Left cardiac atrium (tissue), 4 donors: ENCODE measurements around the gene ACTG1. TPM values are rescaled to one million over a fixed set of nuclear protein-coding genes. Genes with fewer than 3 reads are reported as not detected.

Experiments
- ATAC-seq, 2 donors: fragments of 200-7000 bp; cut with Tn5 transposase; one replicate each; pipeline ENCODE4 v1.9.1; 2020; ENCODE audit warnings: mild to moderate bottlenecking in 2 of 2, moderate library complexity in 2 of 2
- DNase-seq: peaks from one replicate; pipeline ENCODE4 v3.0.0-alpha.2; 2020
- intact Hi-C, 2 donors: fragments of 100-400 bp; cut with DNase I; formaldehyde crosslinking; loops; one replicate each; pipeline versions ENCODE4 v1.14.1 to v1.15.1; 2022 to 2023
- total RNA-seq, 2 donors: library from RNA; stranded (reverse); fragmentation: NEBNext Ultra II Directional; extraction: Animal tissue kit (Norgen Biotek cat#: 25700); gene quantifications; one replicate each; pipeline ENCODE4 v1.2.1, GENCODE V29; 2021
- donor health status: DM: no; HTN: yes; CAD: no.
- donor health status: DM: no; HTN: yes; CAD: no; lungs with severe emphysema.
- donor health status: DM: yes; HTN: yes; CAD: no.
- donor health status: Dilated cardiomyopathy.

Gene ACTG1
- total RNA-seq, 2 donors from 2014 or later: 663 to 1,095 TPM

DNA sequence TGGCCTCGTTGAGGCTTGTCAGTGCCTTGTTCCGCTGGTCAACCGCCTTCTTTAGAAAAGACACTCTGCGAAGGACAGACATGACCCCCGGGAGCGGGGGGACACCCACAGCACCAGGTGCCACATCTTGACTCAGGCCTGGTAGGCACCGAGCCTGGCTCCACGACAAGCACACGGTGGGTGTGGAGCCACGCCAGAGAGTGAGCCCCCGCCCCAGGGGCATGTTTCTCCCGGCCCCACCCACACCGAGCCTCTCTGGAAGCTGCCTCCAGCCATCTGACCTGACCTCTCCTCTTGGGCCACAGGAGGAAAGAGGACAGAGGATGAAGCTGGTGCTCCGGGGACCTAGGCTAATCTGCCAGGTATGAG is 35.0 kb upstream of the ACTG1 start:
- ATAC-seq: no peak
- intact Hi-C loops: no loop called here
- peak; percentile 20 for DNase-seq

DNA sequence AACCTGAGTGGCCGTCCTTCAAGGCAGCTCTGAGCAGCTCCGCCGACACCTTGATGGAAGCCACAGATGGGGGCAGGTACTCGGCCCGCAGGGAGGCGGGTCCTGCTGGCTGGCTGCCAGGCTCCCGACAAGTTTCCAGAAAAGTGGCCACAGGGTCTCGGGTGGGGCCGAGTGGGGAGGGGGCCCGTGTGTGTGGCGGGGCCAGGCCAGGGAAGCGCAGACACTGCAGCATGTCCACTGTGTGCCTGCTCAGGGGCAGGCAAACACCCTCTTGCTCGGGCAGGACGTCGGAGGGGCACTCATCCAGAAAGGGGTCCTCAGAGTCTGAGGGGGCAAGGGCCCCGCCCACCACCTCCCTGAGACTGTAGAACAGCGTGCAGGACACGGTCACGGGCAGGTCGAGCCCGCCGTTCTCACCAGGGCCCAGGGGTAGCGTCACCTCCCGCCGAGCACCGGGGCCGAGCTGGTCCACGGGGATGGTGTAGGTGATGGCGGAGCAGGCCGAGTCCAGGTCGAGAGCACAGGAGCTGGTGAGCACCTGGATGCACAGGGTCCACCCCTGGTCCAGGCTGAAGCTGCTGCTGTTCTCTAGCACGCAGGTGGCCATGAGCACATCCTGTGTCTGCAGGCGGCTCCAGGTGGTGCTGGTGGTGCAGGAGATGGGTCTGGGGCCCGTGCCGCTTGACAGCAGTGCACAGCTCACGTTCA is 34.5 kb upstream of the ACTG1 start:
- DNase-seq: peak; percentile 29
- intact Hi-C loops: no loop called here

DNA sequence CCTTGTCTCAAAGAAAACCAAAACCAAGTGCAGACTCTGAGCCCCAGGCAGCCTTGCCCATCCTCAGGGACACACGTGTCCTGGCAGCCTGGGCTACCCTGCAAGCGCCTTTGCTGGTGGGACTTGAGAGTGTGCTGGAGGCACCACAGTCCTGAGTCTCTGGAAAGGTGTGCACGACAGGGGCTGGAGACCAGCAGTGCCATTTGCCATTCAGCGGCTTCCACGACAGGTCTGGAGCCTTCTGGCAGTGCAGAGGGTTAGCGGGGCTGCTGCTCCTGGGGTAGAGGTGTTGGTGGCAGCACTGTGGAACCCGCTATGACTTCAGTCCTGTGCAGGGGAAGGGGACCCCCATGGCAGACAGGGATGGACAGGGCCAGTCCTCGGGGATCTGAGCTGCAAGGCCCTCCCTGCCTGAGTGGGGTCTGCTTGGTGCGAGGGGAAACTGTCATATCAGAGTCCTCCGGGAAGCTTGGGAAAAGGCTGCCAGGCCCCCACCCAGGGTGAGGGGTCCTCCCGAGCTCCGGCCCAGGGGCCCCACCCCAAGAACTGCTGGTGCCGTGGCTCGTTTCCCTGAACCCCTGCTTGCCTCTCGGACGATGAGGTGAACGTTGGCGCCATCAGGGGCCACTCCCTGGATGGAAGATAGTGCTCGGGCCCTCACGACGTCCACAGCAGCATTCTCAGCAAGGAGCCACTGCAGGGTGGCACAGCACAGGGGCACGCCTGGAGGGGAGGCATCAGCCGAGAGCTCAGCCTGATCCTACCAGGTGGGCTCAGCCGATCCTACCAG is 32.8 kb upstream of the ACTG1 start:
- no peak for ATAC-seq
- no peak for DNase-seq
- intact Hi-C loops: no loop called here

More for the DNA sequence above, 34.5 kb upstream of the ACTG1 start:
- no peak for ATAC-seq

DNA sequence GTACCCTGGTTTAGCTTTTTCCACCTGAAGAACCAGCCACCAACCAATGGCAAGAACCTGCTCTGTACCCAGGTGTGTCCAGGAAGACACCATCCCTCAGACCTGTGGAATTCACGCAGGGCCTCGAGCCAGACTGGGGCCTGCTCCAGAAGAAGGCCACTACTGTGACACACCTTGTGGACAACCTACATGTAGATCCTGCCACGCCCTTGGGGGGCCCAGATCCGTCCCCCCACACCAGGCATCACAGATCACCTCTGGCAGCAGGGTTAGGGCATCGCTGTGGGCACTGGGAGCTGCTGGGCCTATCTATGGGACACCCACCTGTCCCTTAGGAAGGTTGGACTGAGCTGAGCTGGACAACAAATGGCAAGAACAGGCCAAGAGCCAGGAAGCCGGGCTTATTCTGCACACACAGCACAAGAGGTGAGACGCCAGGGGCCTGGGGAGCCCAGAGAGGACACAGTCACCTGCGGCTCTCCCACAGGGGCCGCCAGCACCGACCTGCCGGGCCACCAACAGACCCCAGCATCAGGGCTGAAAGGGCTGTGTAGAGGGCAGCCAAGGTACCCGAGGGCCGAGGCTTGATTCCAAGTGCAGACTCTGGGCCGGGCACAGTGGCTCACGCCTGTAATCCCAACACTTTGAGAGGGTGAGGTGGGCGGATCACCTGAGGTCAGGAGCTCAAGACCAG is 31.8 kb upstream of the ACTG1 start:
- intact Hi-C loops: no loop called here
- ATAC-seq (no peak), DNase-seq (no peak)

DNA sequence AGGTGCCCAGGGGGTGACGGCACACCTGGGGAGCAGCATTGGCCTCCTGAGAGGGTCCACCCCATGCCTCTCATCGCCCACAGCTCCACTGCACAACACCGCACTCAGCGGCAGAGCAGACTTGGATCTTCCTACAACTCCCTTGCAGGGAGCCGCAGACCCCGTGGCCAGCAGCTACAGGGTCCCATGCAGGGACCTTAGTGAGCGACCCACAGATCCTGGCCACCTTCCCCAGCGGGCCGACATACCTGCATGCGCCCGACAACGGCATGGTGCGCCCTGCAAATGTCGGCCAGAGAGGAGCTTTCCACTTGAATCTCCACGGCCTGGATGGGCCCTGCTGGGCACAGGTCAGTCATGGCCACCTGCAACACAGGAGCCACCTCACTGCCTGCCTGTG is 31.2 kb upstream of the ACTG1 start:
- DNase-seq (no peak), ATAC-seq (no peak)
- intact Hi-C loops: no loop called here

DNA sequence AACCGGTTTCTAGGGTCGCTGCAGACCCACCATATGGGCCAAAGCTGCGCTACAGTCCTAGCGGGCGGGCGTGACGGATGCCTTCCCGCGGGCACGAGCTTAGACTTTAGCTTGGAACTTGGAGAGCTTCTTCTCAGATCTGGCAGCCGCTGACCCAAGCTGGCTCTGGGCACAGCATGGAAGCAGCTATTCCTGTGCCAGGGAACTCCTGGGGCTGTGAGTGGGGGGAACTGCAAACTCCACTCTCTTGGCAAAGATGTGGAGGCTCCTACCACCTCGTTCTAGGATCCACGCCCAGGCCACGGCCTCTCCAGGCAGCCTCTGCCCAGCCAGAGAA is 30.7 kb upstream of the ACTG1 start:
- peak; percentile 32 for DNase-seq
- intact Hi-C loops: no loop called here
- ATAC-seq: peak; percentile 35 to 55

DNA sequence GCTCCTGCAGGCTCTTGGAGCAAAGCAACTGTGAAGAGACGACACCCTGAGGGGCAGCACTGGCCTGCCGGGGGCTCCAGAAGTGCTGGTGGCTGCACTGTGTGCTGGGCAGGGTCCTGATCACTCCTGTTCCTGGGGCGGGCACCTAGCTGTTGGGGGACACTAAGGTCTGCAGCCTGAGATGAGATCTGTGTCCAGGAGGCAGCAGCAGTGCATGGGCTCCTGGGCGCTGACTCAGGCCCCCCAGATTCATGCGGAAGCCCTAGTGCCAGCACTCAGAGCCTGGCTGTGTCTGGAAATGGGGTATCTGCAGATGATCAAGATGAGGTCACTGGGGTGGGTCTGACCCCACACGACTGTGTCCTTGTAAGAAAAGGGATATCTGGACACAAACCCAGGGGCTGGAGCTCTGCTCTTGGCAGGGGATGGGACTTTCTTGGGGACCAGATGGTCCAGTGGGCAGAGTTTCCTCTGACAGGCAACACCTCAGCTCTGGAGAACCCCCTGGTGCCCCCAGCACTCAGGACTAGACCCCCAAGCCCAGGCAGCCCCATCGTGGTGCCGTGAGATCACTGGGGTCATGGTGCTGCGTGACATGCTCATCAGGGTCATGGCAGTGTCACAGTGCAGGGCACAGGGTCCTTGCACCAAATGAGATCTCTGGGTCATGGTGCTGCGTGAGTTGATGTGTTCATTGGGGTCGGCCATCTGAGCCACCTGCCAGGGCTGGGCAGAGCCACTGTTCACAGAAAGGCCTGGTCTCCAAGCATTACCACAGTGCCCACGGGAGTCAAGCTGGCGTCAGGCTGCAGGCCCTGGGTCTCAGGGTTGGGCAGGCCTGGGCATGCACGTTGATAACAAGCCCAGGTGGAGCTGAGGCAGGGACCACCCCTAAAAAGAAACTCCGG is 30.1 kb upstream of the ACTG1 start:
- intact Hi-C loops: no loop called here
- ATAC-seq (no peak), DNase-seq (no peak)

DNA sequence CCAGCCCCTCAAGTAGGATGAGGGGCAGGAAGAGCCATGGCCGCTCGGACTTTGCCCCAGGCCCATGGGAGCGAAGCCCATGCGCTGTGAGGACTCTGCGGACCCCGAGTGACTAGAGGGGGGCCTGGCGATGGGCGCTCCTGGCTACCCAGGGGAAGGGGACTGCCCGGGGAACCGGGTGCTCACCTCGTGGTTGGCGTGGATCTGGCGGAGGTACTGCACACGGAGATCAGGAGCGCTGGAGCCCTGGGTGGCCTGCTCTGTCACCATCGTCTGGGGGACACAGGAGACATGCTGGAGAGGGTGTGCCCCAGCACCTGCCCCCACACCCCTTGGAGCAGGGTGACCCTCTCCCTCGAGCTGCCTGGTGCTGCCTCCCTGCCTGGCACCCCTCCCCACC is 28.5 kb upstream of the ACTG1 start:
- DNase-seq (no peak), ATAC-seq (no peak)
- intact Hi-C loops: no loop called here

DNA sequence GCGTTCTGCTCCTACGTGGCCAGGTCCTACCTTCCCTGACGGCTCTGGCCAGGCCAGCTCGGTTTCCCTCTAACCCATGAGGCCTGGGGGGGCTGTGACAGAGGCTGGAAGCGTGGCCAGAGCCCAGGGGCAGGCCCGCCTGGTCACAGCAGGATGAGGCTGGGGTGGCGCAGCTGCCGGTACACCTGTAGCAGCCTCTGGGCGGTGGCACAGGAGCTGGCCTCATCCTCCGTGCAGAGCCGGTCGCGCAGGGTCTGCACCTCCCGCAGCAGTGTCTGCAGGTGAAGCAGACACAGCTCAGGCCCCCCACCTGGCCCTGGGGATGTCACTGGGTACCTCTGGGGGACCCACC is 28.1 kb upstream of the ACTG1 start:
- DNase-seq (no peak), ATAC-seq (no peak)
- intact Hi-C loops: no loop called here

DNA sequence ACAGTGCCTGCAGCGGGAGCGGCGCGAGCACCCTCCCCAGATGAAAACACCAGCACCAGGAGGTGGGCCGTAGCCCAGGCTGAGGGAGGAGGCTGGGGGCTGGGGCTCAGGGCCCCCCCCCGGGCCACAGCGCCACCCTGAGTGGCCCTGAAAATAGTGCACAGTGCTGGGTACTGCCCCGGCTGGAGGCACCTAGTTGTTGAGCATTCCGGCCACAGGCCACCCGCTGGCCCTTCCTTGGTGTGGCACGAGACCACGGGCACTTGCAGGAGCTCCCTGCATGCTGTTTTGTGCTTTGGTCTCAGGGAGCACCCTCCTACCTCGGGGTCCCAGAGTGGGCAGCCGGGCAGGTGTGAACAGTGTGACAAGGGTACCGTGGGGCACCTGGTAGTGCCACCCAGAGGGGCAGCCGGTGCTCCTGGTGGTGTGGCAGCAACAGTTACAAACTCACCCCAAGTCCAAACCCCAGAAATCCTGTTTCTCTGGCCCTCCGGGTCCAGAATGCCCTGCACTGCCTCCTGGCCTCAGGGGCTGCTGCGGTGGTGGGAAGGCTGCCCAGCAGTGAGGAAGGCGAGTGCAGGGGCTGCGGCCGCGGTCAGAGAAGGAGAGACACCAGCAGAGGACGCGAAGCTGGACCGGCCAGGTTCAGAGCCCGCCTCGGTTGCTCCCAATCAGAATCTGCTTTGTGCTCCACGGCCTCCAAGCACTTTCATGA is 27.5 kb upstream of the ACTG1 start:
- ATAC-seq (no peak), DNase-seq (peak; percentile 16)
- intact Hi-C loops: no loop called here

DNA sequence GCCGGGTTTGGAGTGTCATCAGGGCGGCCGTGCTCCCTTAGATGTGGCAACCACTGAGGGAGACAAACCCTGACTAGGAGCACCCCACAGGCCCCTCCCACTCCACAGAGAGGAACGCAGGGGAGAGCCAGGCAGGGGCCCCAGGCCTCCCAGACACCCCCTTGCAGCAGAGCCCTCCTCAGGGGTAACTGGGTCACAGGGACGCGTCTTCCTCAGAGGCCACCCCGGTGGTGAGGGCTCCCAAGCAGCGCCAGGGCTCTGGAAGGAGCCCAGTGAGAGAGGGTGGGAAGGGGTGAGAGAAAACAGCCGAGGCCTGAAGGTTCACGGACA is 26.9 kb upstream of the ACTG1 start:
- intact Hi-C loops: no loop called here

DNA sequence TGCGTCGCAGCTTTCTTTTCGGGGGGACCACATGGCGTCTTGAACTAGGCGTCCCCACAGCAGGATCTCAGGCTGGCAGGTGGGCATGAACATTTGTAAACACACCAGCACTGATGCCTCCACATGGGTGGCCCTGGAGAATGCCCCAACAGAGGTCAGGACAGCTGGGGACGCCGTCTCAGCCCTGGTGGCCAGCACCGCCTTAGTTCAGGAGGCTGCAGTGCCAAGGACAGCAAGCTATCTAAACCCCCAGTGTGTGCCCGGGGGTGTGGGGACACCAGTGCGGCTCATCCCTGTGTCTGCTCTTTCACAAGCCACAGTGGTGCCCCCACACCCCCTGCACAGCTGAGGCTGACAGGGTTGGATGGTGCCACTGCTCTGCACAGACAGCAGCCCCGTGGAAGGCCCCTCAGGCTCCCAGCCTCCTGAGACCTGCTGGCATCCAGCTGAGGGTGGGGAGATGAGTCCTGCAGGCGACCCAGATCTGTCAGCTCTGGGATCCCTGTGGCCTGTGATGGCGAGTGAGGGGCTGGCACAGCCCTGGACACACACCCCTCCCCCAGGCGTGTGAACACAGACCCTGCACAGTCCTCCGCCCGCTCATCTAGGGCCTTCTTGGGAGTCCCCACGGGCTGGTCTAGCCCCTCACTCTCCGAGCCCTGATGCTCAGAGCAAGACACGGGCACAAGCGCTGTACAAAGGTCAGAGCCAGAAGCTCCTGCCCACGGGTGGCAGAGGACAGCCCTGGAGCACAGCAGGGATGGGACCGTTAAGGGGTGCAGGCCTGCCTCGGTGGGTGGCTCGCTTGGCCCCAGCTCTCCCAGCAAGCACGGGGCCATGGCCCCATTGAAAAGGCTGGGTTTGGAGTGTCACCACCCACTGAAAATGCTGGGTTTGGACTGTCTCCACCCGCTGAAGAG is 26.3 kb upstream of the ACTG1 start:
- DNase-seq: peak; percentile 19
- no peak for ATAC-seq
- intact Hi-C loops: no loop called here

More for the DNA sequence above, 26.9 kb upstream of the ACTG1 start:
- ATAC-seq (no peak), DNase-seq (peak; percentile 24)

DNA sequence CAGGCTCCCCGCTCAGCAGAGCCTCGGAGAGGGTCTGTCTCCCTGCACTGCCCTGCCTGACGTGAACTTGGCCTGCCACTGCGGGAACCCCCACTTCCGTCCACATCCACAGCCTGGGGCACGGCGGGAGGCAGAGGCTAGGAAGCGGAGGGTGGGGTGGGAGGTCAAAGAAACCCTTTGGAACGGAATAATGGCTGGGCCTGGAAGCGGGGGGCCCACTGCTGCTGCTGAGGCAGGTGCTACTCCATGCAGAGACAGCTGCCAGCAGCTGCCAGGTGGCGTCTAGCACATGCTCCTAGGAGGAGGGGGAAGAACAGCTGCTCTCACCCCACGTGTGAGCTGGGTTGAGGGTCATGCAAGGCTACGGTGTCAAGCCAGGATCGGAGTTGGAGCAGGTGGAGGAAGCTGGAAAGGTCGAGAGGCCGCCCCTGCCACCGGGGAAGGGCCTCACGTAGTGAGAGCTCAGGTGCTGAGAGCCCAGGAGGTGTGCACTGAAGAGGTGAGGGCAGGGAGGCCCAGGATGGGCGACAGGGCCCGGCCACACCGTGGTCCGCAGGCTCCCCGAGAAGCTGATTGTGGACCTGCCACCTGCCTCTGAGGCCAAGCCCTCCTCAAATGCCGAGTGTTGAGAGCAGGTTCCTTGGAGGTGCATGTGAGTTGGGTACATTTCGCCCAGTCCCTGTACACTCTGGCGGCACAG is 25.4 kb upstream of the ACTG1 start:
- peak in 1 of 2 donors; percentile 3 for ATAC-seq
- intact Hi-C loops: loop anchor here in 1 of 2 donors (1.0 kb wide), 1 partner anchor 285 kb away; no protein-coding TSS in a partner anchor
- DNase-seq: no peak

DNA sequence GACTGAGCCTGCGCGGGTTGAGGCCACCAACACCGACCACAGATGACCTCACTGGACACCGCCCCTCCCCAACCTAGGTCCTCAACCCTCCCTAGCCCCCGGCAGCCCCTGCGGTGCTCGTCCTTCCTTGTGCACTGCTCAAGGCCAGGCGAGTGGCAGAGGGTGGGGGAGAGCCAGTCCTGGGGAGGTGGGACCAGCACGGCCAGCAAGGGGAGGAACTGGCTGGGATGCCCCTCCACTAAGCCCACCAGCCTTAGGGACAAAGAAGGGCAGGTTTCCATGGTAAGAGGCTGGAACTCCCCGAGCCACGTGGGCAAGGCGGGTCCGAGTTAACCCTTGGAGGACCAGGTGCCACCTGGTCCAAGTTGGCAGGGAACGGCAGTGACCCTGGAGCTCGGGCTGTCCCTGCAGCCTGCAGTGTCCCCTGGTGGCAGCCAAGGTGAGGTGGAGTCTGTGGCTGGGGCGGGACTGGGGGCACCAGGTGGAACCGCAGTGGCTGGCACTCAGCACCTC is 24.8 kb upstream of the ACTG1 start:
- DNase-seq (no peak), ATAC-seq (peak; percentile 34 to 53)
- intact Hi-C loops: loop anchor here in 1 of 2 donors (1.0 kb wide), 1 partner anchor 284 kb away; no protein-coding TSS in a partner anchor

DNA sequence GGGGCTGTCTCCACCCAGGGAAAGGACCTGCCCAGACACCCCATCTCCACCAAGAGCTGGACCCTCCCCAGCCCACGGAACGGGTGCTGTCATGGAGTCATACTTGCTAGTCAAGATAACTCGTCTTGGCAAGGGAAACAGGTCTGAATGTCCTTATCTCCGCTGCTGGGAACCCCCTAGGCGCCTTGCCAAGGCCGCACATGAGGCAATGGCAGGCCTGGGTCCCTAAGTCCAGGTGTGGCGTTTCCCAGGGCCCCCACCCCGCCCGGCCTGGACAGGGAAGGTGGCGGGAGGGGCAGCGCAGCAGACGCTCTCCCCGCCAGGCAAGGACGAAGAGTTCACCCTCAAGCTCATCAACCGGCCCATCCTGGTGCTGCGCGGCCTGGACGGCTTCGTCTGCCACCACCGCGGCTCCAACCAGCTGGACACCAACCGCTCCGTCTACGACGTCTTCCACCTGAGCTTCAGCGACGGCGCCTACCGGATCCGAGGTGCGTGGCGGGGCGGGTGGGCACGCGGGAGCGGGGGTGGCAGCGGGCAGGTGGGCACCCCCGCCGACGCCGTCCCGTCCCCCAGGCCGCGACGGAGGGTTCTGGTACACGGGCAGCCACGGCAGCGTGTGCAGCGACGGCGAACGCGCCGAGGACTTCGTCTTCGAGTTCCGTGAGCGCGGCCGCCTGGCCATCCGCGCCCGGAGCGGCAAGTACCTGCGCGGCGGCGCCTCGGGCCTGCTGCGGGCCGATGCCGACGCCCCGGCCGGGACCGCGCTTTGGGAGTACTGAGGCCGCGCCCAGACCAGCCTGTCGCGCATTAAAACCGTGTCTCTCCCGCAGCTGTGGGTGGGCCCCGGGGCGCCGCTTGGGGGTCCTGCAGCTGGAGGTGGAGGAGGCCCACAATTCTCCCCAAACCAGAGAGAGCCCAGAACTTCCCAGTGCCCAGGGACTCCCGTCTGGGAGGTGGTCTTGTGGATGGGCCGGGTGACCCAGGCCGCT is 24.0 kb upstream of the ACTG1 start:
- intact Hi-C loops: loop anchor here in 1 of 2 donors (1.0 kb wide), 1 partner anchor 283 kb away; no protein-coding TSS in a partner anchor
- ATAC-seq (peak; percentile 5 to 13), DNase-seq (no peak)
